Dedifferentiated amniotic fluid mesenchymal stem cell (primary cell): ENCODE measurements around the gene SNCG.
"Not testable (repeated sequence)": the region's sequence is repeated elsewhere in the genome, so short reads cannot be mapped to it uniquely, and the experiment has no call there.

Experiments
- DNase-seq: peaks from one replicate; pipeline ENCODE4 v3.0.0-alpha.2; 2016; ENCODE audit errors: extremely low spot score

SNCG gene

DNA sequence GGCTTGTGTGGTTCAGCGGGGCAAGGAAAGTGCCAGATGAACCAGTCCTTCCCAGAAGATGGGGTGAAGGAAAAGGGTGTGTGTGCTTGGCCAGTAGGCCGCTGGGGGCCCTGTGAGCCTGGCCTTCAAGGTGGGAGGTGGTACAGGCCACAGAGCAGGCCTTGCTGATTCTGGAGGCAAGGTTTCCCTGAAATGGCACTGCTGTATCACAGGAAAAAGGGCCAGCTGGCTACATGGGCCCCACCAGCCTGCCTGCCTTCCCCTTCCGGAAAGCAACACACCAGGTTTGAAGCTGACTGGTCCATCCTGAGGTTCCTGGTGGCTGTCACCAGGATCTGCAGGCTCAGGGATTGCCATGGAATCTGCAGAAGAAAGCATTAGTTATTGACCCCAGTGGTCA, 13.5 kb upstream of the SNCG start:
- no peak for DNase-seq

DNA sequence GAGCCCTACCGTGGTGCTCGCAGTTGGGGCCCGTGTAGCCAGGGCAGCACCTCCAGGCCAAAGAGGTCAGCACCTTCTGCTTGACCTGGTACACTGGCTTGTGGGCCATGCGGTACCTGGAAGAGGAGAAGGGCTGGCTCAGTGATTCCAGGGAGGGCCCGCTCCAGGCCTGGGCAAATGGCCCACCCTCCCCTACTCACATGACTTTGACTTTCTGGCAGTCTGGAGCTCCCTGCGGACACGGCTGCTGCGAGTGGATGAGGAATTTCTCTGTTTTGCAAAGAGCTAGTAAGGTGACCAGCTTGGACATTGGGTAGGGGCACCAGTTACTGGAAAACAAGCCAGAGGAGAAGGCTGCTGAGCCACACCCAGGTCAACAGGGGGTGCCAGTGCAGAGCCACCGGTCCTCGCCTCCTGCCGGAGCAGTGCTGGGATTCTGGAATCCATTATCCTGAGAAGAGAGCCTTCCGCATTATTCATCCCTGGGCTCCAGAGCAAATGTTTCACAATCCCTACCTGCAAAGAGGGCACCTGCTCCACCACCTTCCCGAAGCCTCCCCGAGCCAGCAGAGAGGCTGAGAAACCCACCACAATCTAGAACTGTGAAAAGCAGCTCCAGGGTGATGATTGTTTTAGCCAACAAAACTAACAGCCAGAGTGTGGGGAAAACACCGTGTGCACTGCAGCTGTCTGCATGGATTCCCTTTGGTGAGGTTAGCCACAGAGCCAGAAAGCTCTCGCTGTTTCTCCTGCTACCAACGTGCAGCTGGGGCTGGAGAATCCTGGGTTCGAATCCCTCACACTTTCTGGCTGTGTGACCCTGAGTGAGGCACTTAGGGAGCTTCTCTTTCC, 12.8 kb upstream of the SNCG start:
- no peak for DNase-seq

DNA sequence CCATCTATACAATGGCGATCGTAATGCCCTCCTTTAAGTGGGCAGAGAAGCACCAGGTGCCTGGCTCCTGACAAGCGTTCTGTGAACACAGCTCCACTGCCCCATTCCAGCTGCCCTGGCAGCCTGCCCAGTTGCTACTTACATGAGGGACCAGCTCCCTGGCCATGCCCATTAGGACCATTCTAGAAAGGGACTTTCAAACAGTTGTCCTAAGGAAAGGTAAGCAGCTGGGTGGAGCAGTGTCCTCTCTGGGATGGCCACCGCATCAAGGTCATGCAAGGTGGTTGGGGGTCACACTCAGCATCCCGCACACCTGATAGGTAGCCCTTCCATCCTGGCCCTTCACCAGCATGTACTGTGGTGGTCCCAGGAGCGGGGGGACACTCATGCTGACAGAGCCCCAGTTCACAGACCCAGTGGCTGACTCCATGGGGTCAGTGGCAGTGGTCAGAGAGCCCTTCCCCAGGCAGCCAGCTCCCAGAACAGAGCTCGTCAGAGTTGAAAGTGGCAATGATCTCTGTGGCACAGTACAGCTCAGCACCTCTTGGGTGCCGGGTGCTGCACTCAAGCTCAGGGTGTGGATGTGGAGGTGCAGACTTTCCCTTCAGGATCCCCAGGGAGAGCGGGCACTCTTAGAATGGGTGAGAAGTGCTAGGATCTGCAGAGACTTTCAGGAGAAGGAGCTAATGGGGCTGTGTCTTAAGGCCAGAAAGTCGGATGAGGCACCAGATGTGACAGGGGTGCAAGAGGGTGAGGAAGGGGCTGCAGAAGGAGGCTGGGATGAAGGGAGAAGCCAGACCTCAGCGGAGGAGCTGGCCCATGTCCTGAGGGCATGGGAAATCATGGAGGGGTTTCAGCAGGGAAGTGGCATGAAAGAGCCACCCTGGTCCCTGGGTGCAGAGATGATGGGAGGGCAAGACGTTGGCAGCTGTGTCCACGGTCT, 11.9 kb upstream of the SNCG start:
- DNase-seq = no peak

DNA sequence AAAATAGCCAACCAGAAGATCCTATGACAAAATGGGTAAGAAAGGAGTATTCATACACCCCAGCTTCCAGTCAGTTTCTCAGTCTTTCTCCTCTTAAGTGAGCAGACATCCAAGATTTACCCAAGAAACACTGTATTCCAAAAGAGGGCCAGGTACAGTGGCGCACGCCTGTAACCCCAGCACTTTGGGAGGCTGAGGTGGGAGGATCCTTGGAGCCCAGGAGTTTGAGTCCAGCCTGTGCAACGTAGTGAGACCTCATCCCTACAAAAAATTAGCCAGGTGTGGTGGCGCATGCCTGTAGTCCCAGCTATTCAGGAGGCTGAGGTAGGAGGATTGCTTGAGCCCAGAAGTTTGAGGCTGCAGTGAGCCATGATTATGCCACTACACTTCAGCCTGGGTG, 10.6 kb upstream of the SNCG start:
- DNase-seq = not testable (repeated sequence)

GRCh38 chr10:86950349-86950748, 8.1 kb upstream of the SNCG start:
- no peak for DNase-seq

GRCh38 chr10:86951184-86951761, 7.1 kb upstream of the SNCG start:
- DNase-seq = no peak

GRCh38 chr10:86952106-86952505, 6.3 kb upstream of the SNCG start:
- DNase-seq = no peak

- not testable (repeated sequence) for DNase-seq
Measured at GRCh38 chr10:86952697-86953096, 5.7 kb upstream of the SNCG start.

GRCh38 chr10:86953747-86954680, 4.4 kb upstream of the SNCG start:
- no peak for DNase-seq

DNA sequence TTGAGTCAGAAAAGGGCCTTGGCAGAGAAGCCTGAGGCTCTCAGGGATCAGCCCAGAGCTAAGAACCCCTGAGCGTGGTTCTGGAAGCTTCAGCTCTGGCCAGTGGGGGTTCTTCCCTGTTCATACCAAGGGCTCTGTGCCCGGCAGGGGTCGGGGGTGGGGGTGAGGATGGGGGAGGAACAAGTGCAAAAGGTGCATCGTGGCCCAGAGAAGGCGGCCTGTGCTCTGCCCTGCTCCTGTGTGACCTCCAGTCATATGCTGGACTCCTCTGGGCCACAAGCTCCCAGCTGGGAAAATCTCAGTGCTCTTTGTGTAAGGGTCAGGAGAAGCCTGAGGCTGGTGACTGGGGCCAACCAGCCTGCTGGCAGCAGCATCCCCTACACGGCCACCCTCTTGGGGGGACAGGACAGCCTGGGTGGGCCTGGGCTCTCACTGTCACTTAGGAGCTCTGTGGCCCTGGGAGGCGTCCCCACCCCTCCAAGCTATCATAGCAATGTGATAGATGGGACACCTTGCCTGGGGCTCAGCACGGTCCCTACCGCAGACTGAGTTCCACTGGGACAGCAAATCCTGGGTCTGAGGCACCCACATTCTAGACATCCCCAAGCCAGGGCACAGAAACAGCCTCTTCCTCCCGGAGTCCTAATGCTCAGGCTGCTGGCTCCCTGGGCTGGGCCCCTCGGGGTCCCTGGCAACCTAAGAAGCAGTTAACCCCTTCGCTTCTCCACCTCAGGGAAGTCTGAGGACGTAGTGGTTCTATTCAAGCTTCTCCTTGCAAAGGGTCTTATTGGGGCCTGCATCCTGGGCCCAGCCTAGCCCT, 3.5 kb upstream of the SNCG start:
- DNase-seq = no peak

GRCh38 chr10:86955501-86956194, 2.8 kb upstream of the SNCG start:
- no peak for DNase-seq

GRCh38 chr10:86956195-86956847, 2.1 kb upstream of the SNCG start:
- no peak for DNase-seq

DNA sequence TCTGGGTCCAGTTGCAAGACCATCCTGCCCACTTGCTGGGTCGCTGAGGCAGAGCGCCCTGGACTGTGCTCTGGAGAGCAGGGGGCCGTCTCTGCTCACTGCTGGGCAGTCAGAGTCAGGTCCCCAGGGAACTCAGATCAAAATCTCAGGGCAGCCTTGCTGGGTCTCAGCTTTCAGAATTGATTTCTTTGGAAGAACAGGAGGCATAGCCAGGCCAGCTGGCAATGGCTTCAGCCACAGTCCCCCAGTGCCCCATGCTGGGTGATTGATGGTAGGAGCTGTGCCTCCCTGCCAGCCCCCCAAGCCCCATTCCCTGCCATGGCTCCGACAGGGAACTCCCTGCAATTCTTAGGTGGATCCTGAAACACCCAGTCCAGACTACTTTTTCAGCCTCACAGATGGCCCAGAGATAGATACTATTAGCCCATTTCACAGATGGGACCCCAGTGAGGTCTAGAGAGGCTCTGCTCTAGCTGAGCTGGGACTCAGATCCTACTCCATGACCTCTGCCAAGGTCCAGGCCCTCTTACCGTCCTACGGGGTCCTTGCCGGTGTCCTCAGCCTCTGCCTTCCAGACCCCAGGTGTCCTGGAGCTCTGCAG, 1.5 kb upstream of the SNCG start:
- DNase-seq = no peak

- DNase-seq = no peak
Measured at GRCh38 chr10:86957471-86958115, 806 bp upstream of the SNCG start, which contains the start of gene MMRN2. TSS of gene MMRN2 (minus strand) at chr10:86957615. CDS start at chr10:86957541, 74 bp downstream.

DNA sequence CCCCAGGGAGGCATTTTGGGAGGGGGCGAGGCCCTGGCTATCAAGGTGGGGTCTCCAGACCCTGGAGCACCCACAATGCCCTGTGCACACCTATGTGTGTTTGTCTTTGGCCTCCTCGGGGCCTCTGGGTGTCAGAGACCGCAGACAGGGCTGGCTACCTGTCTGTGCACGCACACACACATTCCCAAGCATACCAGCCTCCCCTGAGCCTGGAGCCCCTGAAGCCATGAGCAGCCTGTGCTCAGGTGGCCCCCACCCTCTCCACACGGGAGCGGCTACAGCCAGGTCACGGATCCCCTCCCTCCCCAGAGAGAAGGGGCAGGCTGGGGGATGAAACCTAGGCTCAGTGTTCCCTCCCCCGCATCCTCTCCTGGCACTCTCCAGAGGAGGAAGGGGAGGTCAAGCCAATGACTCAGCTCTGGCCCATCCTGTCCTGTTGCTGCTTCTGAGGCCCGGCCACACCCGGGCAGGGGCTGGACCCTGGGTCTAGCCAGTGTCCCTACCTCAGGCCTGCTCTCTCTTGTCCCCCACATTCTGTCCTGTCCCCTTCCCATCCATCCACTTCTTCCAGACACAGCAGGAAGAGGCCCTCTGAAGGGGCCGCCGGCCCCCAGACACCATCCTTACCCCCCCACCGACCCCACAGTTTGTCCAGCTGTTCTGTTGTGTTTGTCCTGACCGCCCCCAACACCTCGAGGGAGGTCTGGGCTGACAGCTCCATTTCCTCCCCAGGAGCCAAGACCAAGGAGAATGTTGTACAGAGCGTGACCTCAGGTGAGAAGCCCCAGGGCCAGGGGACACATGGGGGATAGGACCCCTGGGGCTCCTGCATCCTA, 720 bp downstream of the SNCG start:
- no peak for DNase-seq

DNA sequence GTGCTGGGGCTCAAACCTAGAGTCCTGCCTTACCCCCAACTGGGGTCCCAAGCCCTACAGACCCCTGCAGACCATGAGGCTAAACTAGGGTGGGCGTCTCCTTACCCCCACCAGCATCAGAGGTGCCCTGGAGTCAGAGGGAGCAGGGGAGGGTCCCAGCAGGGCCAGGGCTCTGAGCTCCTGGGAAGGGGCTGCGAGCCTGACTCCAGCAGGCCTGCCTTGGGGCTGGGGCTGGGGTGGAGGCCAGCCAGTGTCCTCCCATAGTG, 1.3 kb downstream of the SNCG start:
- no peak for DNase-seq

- peak; percentile 42 for DNase-seq
Measured at GRCh38 chr10:86960003-86960862, 1.8 kb downstream of the SNCG start.
